ENCODE data around the gene HJURP.

- no peak for TF ChIP-seq CTCF (IDR thresholded peaks at IDR 0.05)
- no peak for TF ChIP-seq POLR2A (IDR thresholded peaks at IDR 0.05)
These were observed 1.0 kb upstream of the HJURP start for GRCh38 chr2:233855345-233855744.
